HepG2 (cell line): ENCODE results near the gene ABCC12. TPM values are rescaled to one million over a fixed set of nuclear protein-coding genes. Genes with fewer than 3 reads are reported as not detected.

ENCODE experiments used
- CEBPG ChIP-seq: IDR thresholded peaks from 2 replicates; pipeline ENCODE4 v1.6.1; 2016
- CENPBD1 ChIP-seq: sonication (generic); formaldehyde crosslinking; IDR thresholded peaks from 2 replicates; pipeline ENCODE4 v1.8.0; 2022; ENCODE audit warnings: missing genetic modification reagents, low read depth, mild to moderate bottlenecking, borderline replicate concordance
- HNRNPUL1 ChIP-seq: fragments of 200-400 bp; formaldehyde crosslinking; IDR thresholded peaks from 2 replicates; pipeline ENCODE4 v1.6.1; 2017; ENCODE audit warnings: low read depth, mild to moderate bottlenecking, low read length, moderate library complexity
- KMT2A ChIP-seq: sonication (generic); formaldehyde crosslinking; IDR thresholded peaks from 2 replicates; pipeline ENCODE4 v1.4.0; 2020; ENCODE audit warnings: missing genetic modification reagents
- NBN ChIP-seq: fragments of 450-650 bp; conservative IDR thresholded peaks from 2 replicates; pipeline ENCODE4 v1.6.1; 2017
- PHF20 ChIP-seq: sonication (generic); formaldehyde crosslinking; IDR thresholded peaks from 2 replicates; pipeline ENCODE4 v1.5.0; 2020; ENCODE audit warnings: mild to moderate bottlenecking, missing genetic modification reagents
- PHF5A ChIP-seq: IDR thresholded peaks from one replicate; pipeline ENCODE4 v1.6.1; 2018; ENCODE audit warnings: low read depth, missing genetic modification reagents; ENCODE audit not compliant: unreplicated experiment
- PRPF4 ChIP-seq: fragments of 200-400 bp; formaldehyde crosslinking; IDR thresholded peaks from 2 replicates; pipeline ENCODE4 v1.6.1; 2016; ENCODE audit warnings: low read length, low read depth; ENCODE audit not compliant: poor library complexity, severe bottlenecking
- SMARCE1 ChIP-seq: fragments of 450-650 bp; IDR thresholded peaks from 2 replicates; pipeline ENCODE4 v1.6.1; 2017; ENCODE audit warnings: borderline replicate concordance
- STAT5B ChIP-seq: sonication (generic); formaldehyde crosslinking; IDR thresholded peaks from 2 replicates; pipeline ENCODE4 v1.4.0; 2020; ENCODE audit warnings: missing genetic modification reagents
- ZNF138 ChIP-seq: sonication (generic); formaldehyde crosslinking; IDR thresholded peaks from 2 replicates; pipeline ENCODE4 v1.5.0; 2020; ENCODE audit warnings: mild to moderate bottlenecking, low read depth, missing genetic modification reagents
- ZNF280D ChIP-seq: sonication (generic); formaldehyde crosslinking; IDR thresholded peaks from 2 replicates; pipeline ENCODE4 v1.5.1; 2020; ENCODE audit warnings: mild to moderate bottlenecking, missing genetic modification reagents
- ZNF337 ChIP-seq: sonication (generic); formaldehyde crosslinking; IDR thresholded peaks from 2 replicates; pipeline ENCODE4 v1.5.1; 2020; ENCODE audit warnings: missing genetic modification reagents, low read depth, mild to moderate bottlenecking, borderline replicate concordance
- ZNF382 ChIP-seq: sonication (generic); formaldehyde crosslinking; IDR thresholded peaks from 2 replicates; pipeline ENCODE4 v1.5.0; 2020; ENCODE audit warnings: missing genetic modification reagents, mild to moderate bottlenecking, borderline replicate concordance
- ZNF44 ChIP-seq: sonication (generic); formaldehyde crosslinking; IDR thresholded peaks from 2 replicates; pipeline ENCODE4 v1.5.1; 2020; ENCODE audit warnings: mild to moderate bottlenecking, missing genetic modification reagents
- ZNF530 ChIP-seq: sonication (generic); formaldehyde crosslinking; IDR thresholded peaks from 2 replicates; pipeline ENCODE4 v1.5.0; 2020; ENCODE audit warnings: low read depth, mild to moderate bottlenecking, missing genetic modification reagents
- ZNF709 ChIP-seq: sonication (generic); formaldehyde crosslinking; IDR thresholded peaks from 2 replicates; pipeline ENCODE4 v1.5.0; 2020; ENCODE audit warnings: mild to moderate bottlenecking, missing genetic modification reagents
- polyA plus RNA-seq, 8 experiments: library from polyadenylated mRNA; depleted of rRNA in 3 of 8; stranded (reverse) in 7 of 8; unstranded in 1 of 8; fragments of >200 nt; fragmentation: Illumina TruSeq in 4 of 8; extraction: Trizol in 4 of 8; gene quantifications; 2 replicates each; pipeline versions ENCODE4 v1.2.1 to v1.2.3, GENCODE V29; 2011 to 2016; ENCODE audit warnings: low read depth in 4 of 8, missing spikeins in 1 of 8, mixed read lengths in 1 of 8; ENCODE audit not compliant: insufficient read depth in 1 of 8
- total RNA-seq, 5 experiments: library from RNA; depleted of rRNA; stranded (reverse); fragments of >200 nt; fragmentation: Illumina TruSeq; extraction: Trizol; gene quantifications; 2 replicates each; pipeline ENCODE4 v1.2.3, GENCODE V29; 2016; ENCODE audit warnings: low read depth in 1 of 5
- TF ChIP-seq, protein P1 (sequence below): sonication (generic); formaldehyde crosslinking; IDR thresholded peaks from one replicate; pipeline ENCODE4 v1.5.1; 2020; ENCODE audit warnings: mild to moderate bottlenecking, missing genetic modification reagents; ENCODE audit errors: not compliant biosample characterization

ABCC12 gene
- total and polyA plus RNA-seq, 2 of the 13 experiments (the other 11 are each of a cell fraction or from before 2014, with no cell fraction given) = not detected

DNA sequence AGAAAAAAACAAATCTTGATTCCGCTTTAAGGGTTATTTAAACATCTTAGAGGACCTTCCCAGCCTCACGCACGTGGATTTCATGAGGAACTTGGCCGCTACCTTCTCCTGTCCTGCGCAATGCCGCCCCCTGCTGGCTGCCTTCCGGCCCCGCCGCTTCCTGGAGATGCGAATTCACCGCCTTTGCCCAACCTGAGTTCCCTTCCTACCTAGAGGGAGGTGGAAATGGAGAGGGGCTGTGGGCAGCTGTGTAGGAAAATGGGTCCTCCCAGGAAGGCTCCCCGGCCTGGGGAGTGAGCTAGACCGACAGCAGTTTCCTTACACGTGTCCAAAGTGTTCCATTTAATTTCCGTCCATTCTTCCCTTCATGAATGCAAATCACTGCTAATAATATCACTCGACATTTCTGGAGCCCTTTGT, 1.0 kb upstream of the ABCC12 start (continued):
- TF ChIP-seq, protein P1, sequence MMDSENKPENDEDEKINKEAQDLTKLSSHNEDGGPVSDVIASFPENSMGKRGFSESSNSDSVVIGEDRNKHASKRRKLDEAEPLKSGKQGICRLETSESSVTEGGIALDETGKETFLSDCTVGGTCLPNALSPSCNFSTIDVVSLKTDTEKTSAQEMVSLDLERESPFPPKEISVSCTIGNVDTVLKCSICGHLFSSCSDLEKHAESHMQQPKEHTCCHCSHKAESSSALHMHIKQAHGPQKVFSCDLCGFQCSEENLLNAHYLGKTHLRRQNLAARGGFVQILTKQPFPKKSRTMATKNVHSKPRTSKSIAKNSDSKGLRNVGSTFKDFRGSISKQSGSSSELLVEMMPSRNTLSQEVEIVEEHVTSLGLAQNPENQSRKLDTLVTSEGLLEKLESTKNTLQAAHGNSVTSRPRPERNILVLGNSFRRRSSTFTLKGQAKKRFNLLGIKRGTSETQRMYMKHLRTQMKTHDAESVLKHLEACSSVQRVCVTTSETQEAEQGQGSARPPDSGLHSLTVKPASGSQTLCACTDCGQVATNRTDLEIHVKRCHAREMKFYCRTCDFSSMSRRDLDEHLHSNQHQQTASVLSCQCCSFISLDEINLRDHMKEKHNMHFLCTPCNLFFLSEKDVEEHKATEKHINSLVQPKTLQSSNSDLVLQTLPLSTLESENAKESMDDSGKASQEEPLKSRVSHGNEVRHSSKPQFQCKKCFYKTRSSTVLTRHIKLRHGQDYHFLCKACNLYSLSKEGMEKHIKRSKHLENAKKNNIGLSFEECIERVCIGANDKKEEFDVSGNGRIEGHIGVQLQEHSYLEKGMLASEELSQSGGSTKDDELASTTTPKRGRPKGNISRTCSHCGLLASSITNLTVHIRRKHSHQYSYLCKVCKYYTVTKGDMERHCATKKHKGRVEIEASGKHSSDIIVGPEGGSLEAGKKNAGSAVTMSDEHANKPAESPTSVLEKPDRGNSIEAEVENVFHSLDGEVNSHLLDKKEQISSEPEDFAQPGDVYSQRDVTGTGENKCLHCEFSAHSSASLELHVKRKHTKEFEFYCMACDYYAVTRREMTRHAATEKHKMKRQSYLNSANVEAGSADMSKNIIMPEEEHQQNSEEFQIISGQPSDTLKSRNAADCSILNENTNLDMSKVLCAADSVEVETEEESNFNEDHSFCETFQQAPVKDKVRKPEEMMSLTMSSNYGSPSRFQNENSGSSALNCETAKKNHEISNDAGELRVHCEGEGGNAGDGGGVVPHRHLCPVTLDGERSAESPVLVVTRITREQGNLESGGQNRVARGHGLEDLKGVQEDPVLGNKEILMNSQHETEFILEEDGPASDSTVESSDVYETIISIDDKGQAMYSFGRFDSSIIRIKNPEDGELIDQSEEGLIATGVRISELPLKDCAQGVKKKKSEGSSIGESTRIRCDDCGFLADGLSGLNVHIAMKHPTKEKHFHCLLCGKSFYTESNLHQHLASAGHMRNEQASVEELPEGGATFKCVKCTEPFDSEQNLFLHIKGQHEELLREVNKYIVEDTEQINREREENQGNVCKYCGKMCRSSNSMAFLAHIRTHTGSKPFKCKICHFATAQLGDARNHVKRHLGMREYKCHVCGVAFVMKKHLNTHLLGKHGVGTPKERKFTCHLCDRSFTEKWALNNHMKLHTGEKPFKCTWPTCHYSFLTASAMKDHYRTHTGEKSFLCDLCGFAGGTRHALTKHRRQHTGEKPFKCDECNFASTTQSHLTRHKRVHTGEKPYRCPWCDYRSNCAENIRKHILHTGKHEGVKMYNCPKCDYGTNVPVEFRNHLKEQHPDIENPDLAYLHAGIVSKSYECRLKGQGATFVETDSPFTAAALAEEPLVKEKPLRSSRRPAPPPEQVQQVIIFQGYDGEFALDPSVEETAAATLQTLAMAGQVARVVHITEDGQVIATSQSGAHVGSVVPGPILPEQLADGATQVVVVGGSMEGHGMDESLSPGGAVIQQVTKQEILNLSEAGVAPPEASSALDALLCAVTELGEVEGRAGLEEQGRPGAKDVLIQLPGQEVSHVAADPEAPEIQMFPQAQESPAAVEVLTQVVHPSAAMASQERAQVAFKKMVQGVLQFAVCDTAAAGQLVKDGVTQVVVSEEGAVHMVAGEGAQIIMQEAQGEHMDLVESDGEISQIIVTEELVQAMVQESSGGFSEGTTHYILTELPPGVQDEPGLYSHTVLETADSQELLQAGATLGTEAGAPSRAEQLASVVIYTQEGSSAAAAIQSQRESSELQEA (CRISPR knock-in tag) = no peak
- TF ChIP-seq PHF20 = no peak
- TF ChIP-seq ZNF337 = no peak
- no peak for TF ChIP-seq ZNF280D
- no peak for TF ChIP-seq PRPF4
- no peak for TF ChIP-seq ZNF138 (CRISPR knock-in tag)
- TF ChIP-seq ZNF530 (CRISPR knock-in tag) = no peak
- no peak for TF ChIP-seq CENPBD1
- TF ChIP-seq HNRNPUL1 = no peak
- TF ChIP-seq ZNF44 = no peak
- no peak for TF ChIP-seq SMARCE1
- no peak for TF ChIP-seq ZNF382 (CRISPR knock-in tag)
- no peak for TF ChIP-seq ZNF709
- TF ChIP-seq CEBPG (CRISPR knock-in tag) = 0 out of 2 replicates have a peak, but pooled peaks have one; percentile 12
- TF ChIP-seq STAT5B (CRISPR knock-in tag) = no peak
- no peak for TF ChIP-seq KMT2A (CRISPR knock-in tag)
- no peak for TF ChIP-seq PHF5A (CRISPR knock-in tag)
- TF ChIP-seq NBN = no peak
